Loucy (cell line): ENCODE measurements around the gene CDK6.

Experiments used
- H2AFZ ChIP-seq: fragments of 200-600 bp; sonication (generic); 2 replicates; pipeline ENCODE4 v1.6.0; 2016; ENCODE audit warnings: antibody characterized with exemption, mild to moderate bottlenecking, low read length, moderate library complexity
- H3F3A ChIP-seq: fragments of 200-600 bp; 2 replicates; pipeline ENCODE4 v1.6.0; 2016; ENCODE audit warnings: antibody characterized with exemption, low read depth, mild to moderate bottlenecking
- H3K27me3 ChIP-seq: fragments of 200-600 bp; sonication (generic); 2 replicates; pipeline ENCODE4 v1.6.1; 2014; ENCODE audit warnings: low read length, mild to moderate bottlenecking; ENCODE audit not compliant: insufficient read depth, poor library complexity, severe bottlenecking
- H3K36me3 ChIP-seq: fragments of 200-600 bp; sonication (generic); 2 replicates; pipeline ENCODE4 v1.6.1; 2016; ENCODE audit warnings: low read length; ENCODE audit not compliant: insufficient read depth
- H3K4me1 ChIP-seq: fragments of 200-600 bp; sonication (generic); 2 replicates; pipeline ENCODE4 v1.5.1; 2014; ENCODE audit warnings: low read length, mild to moderate bottlenecking; ENCODE audit not compliant: insufficient read depth, poor library complexity, severe bottlenecking
- H3K4me2 ChIP-seq: fragments of 200-600 bp; sonication (generic); 2 replicates; pipeline ENCODE4 v1.6.0; 2014; ENCODE audit warnings: antibody characterized with exemption, low read length, low read depth, mild to moderate bottlenecking; ENCODE audit not compliant: poor library complexity, severe bottlenecking
- H3K4me3 ChIP-seq: fragments of 200-600 bp; sonication (generic); 2 replicates; pipeline ENCODE4 v1.5.1; 2014; ENCODE audit warnings: low read length, mild to moderate bottlenecking, mixed read lengths; ENCODE audit not compliant: poor library complexity, severe bottlenecking
- H3K79me2 ChIP-seq: fragments of 200-600 bp; sonication (generic); 2 replicates; pipeline ENCODE4 v1.6.1; 2014; ENCODE audit warnings: low read length; ENCODE audit not compliant: insufficient read depth
- H3K9ac ChIP-seq: fragments of 200-600 bp; sonication (generic); 2 replicates; pipeline ENCODE4 v1.6.0; 2014; ENCODE audit warnings: mild to moderate bottlenecking, low read depth, low read length, moderate library complexity; ENCODE audit not compliant: poor library complexity, severe bottlenecking
- H3K9me2 ChIP-seq: fragments of 200-600 bp; sonication (generic); replicated peaks from 2 replicates; pipeline ENCODE4 v1.6.1; 2016; ENCODE audit warnings: low read depth, low read length, mixed read lengths
- H3K9me3 ChIP-seq: fragments of 200-600 bp; sonication (generic); 2 replicates; pipeline ENCODE4 v1.6.1; 2014; ENCODE audit warnings: mild to moderate bottlenecking, antibody characterized with exemption, low read length, low read depth; ENCODE audit not compliant: insufficient read depth
- H4K20me1 ChIP-seq: fragments of 200-600 bp; sonication (generic); 2 replicates; pipeline ENCODE4 v1.6.0; 2014; ENCODE audit warnings: antibody characterized with exemption, low read length, mild to moderate bottlenecking; ENCODE audit not compliant: insufficient read depth, poor library complexity, severe bottlenecking
- EZH2phosphoT487 ChIP-seq: fragments of 200-600 bp; IDR thresholded peaks from 2 replicates; pipeline ENCODE4 v1.6.1; 2018; ENCODE audit warnings: antibody characterized with exemption, mild to moderate bottlenecking, moderate library complexity, borderline replicate concordance
- TF ChIP-seq, protein P1 (sequence below): fragments of 200-600 bp; sonication (generic); conservative IDR thresholded peaks from 2 replicates; pipeline ENCODE4 v1.5.1; 2014; ENCODE audit warnings: mild to moderate bottlenecking, antibody characterized with exemption, low read length

The CDK6 gene

DNA sequence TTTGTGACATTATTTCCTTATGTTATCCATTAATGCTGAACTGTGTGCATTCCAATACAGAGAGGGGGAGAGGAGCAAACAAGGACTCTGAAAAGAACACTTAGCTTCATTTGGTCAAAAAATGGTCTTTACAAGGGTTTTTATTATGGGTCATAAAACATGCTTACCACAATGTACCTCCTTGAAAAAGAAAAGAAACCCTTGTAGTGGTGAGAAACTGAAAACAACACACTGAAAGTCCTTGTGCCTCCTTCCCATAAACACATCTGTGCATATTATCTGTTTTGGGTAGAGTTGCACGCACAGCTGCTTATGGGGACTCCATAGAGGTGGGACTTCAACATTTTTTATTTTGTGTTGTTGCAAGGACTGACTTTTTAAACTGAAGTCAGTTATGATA is 98.7 kb downstream of the CDK6 start:
- no peak overlapping the region for H2AFZ ChIP-seq
- TF ChIP-seq, protein P1, sequence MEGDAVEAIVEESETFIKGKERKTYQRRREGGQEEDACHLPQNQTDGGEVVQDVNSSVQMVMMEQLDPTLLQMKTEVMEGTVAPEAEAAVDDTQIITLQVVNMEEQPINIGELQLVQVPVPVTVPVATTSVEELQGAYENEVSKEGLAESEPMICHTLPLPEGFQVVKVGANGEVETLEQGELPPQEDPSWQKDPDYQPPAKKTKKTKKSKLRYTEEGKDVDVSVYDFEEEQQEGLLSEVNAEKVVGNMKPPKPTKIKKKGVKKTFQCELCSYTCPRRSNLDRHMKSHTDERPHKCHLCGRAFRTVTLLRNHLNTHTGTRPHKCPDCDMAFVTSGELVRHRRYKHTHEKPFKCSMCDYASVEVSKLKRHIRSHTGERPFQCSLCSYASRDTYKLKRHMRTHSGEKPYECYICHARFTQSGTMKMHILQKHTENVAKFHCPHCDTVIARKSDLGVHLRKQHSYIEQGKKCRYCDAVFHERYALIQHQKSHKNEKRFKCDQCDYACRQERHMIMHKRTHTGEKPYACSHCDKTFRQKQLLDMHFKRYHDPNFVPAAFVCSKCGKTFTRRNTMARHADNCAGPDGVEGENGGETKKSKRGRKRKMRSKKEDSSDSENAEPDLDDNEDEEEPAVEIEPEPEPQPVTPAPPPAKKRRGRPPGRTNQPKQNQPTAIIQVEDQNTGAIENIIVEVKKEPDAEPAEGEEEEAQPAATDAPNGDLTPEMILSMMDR: no peak
- no peak for TF ChIP-seq EZH2phosphoT487
- H3K9me3 ChIP-seq: no peaks in the 10 kb centered on the region
- H3K27me3 ChIP-seq: no peaks in the 10 kb centered on the region
- no peaks in the 10 kb centered on the region for H3F3A ChIP-seq
- H3K4me3 ChIP-seq: peak overlapping the region; percentile 52
- peak overlapping the region; percentile 37 for H3K9ac ChIP-seq
- H3K36me3 ChIP-seq: peaks cover 81% of the 10 kb centered on the region
- H3K4me2 ChIP-seq: peak overlapping the region; percentile 61
- H3K9me2 ChIP-seq: no peaks in the 10 kb centered on the region
- peaks cover 69% of the 10 kb centered on the region for H3K4me1 ChIP-seq
- H3K79me2 ChIP-seq: peaks cover 99% of the 10 kb centered on the region
- H4K20me1 ChIP-seq: peaks cover 99% of the 10 kb centered on the region

DNA sequence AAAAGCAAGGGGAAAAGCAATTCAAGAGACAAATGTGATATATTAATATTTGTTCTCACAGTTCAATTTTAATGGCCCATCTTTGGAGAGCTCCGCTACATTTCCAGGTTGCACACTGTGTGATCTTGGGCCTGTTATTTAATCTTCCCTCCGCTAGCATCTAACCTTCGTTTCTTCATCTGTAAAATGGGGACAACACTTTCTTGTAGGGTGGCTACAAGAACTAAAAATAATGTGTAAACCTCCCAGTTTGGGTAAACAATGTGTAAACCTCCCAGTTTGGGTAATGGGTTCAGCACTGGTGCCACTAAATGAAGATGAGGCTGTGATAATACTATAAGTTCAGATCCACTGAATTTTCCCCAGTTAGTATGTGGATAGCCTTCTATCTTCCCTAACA is 99.5 kb downstream of the CDK6 start:
- Histone ChIP-seq H3K79me2 (peaks cover 99% of the 10 kb centered on the region), H3K36me3 (peaks cover 81% of the 10 kb centered on the region), H4K20me1 (peaks cover 99% of the 10 kb centered on the region), H3K4me1 (peaks cover 69% of the 10 kb centered on the region), H3K4me3 (no peak overlapping the region), H3K27me3 (no peaks in the 10 kb centered on the region), H3K4me2 (no peak overlapping the region), H3F3A (no peaks in the 10 kb centered on the region), H3K9me2 (no peaks in the 10 kb centered on the region), H2AFZ (no peak overlapping the region), H3K9ac (no peak overlapping the region), H3K9me3 (no peaks in the 10 kb centered on the region)
- TF ChIP-seq, protein P1: no peak
- no peak for TF ChIP-seq EZH2phosphoT487

DNA sequence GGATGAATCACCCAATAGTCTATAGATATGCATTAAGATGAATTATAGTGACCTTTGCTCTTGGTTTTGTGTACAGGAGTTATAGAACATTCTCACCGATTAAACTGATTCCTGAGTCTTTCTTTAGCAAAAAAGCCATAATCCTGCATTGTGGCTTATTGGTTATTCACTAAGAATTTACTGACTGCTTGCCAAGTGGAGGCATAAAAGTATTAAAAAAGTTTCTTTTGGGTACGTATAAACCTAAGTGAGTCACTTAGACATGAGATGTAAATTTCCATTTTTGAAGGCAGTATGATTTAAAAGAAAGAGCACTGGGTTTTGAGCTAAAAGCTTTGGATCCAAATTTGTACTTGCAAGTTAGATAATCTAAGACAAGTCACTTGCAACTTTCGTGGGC is 100.7 kb downstream of the CDK6 start:
- Histone ChIP-seq H3F3A (no peaks in the 10 kb centered on the region), H3K9ac (no peak overlapping the region), H3K4me1 (peaks cover 60% of the 10 kb centered on the region), H3K4me2 (no peak overlapping the region), H3K4me3 (no peak overlapping the region), H3K79me2 (peaks cover 99% of the 10 kb centered on the region), H3K27me3 (no peaks in the 10 kb centered on the region), H2AFZ (no peak overlapping the region), H3K9me2 (no peaks in the 10 kb centered on the region), H3K9me3 (no peaks in the 10 kb centered on the region), H4K20me1 (peaks cover 99% of the 10 kb centered on the region), H3K36me3 (peaks cover 82% of the 10 kb centered on the region)
- TF ChIP-seq, protein P1: no peak
- no peak for TF ChIP-seq EZH2phosphoT487
